HL-60 (cell line): ENCODE measurements around the gene SHOC2.

Experiments
- DNase-seq, 2 experiments: peaks; one replicate each; pipeline ENCODE4 v3.0.0-alpha.2; 2010 to 2020; ENCODE audit warnings: low read depth in 1 of 2, low spot score in 1 of 2
- H3K27ac ChIP-seq: fragments of 250-450 bp; sonication (Bioruptor Pico); replicated peaks from 2 replicates; pipeline ENCODE4 v1.5.1; 2020; ENCODE audit warnings: mild to moderate bottlenecking, moderate library complexity
- H3K27me3 ChIP-seq: fragments of 250-450 bp; sonication (Bioruptor Pico); 2 replicates; pipeline ENCODE4 v1.5.1; 2021; ENCODE audit warnings: mild to moderate bottlenecking, moderate library complexity; ENCODE audit not compliant: insufficient read depth, poor library complexity, severe bottlenecking
- H3K4me3 ChIP-seq: replicated peaks from 2 replicates; pipeline ENCODE4 v1.5.1; 2011; ENCODE audit warnings: mild to moderate bottlenecking, control low read depth, low read length; ENCODE audit not compliant: insufficient read depth
- CTCF ChIP-seq: IDR thresholded peaks from one replicate; pipeline ENCODE4 v1.5.1; 2011; ENCODE audit warnings: low read length, control low read depth, inconsistent platforms; ENCODE audit not compliant: insufficient read depth
- GABPA ChIP-seq: IDR thresholded peaks from 2 replicates; pipeline ENCODE4 v1.6.1; 2012; ENCODE audit warnings: low read depth
- POLR2AphosphoS5 ChIP-seq: IDR thresholded peaks from 2 replicates; pipeline ENCODE4 v1.6.1; 2012; ENCODE audit warnings: low read depth
- REST ChIP-seq: IDR thresholded peaks from 2 replicates; pipeline ENCODE4 v1.6.1; 2012; ENCODE audit warnings: low read depth; ENCODE audit not compliant: insufficient replicate concordance
- SPI1 ChIP-seq: IDR thresholded peaks from 2 replicates; pipeline ENCODE4 v1.6.1; 2012; ENCODE audit warnings: low read depth, mild to moderate bottlenecking, borderline replicate concordance

The SHOC2 gene

GRCh38 chr10:110939419-110939818 lies 20.0 kb downstream of the SHOC2 start:
- no peak overlapping the region for H3K4me3 ChIP-seq
- no peak overlapping the region for H3K27ac ChIP-seq
- H3K27me3 ChIP-seq: no peaks in the 10 kb centered on the region
- DNase-seq: no peak
- no peak for TF ChIP-seq SPI1
- no peak for TF ChIP-seq CTCF
- no peak for TF ChIP-seq POLR2AphosphoS5
- TF ChIP-seq GABPA: no peak
- TF ChIP-seq REST: no peak

- TF ChIP-seq REST (no peak), SPI1 (no peak), POLR2AphosphoS5 (no peak), GABPA (no peak), CTCF (no peak)
- H3K4me3 ChIP-seq: no peak overlapping the region
- no peak for DNase-seq
- H3K27ac ChIP-seq: no peak overlapping the region
- no peaks in the 10 kb centered on the region for H3K27me3 ChIP-seq
Measured at GRCh38 chr10:110944792-110945396, 25.5 kb downstream of the SHOC2 start.

- Histone ChIP-seq H3K4me3 (no peak overlapping the region), H3K27ac (no peak overlapping the region), H3K27me3 (no peaks in the 10 kb centered on the region)
- no peak for DNase-seq
- TF ChIP-seq GABPA (no peak), CTCF (no peak), SPI1 (no peak), REST (no peak), POLR2AphosphoS5 (no peak)
Measured at GRCh38 chr10:110946496-110946895, 27.1 kb downstream of the SHOC2 start.
